OCI-LY7 (cell line): ENCODE data around the gene GTSE1. TPM values are rescaled to one million over a fixed set of nuclear protein-coding genes. Genes with fewer than 3 reads are reported as not detected.

Source experiments
- BruUV-seq: library from RNA; stranded (reverse); fragments of 400-500 nt; replicated peaks from 2 replicates; lab custom pipeline; 2021; lab: Mats Ljungman, UMichigan
- CTCF ChIA-PET: fragments of 300-600 bp; sonication (Branson Sonifier 250); formaldehyde crosslinking; loops from one replicate; lab custom pipeline; 2022; ENCODE audit warnings: antibody characterized with exemption; ENCODE audit not compliant: unreplicated experiment; lab: Charles Lee
- POLR2A ChIA-PET: fragments of 300-600 bp; sonication (Branson Sonifier 250); formaldehyde crosslinking; loops from one replicate; lab custom pipeline; 2022; ENCODE audit warnings: antibody characterized with exemption; lab: Charles Lee
- DNase-seq: peaks from one replicate; pipeline ENCODE4 v3.0.0-alpha.2; 2015; ENCODE audit warnings: low spot score
- H2AFZ ChIP-seq: fragments of 200-600 bp; sonication (generic), shearing (Covaris generic); 2 replicates; pipeline ENCODE4 v1.6.1; 2014; ENCODE audit warnings: mild to moderate bottlenecking, antibody characterized with exemption, low read length, moderate library complexity
- H3K27ac ChIP-seq: fragments of 200-600 bp; sonication (generic); 2 replicates; pipeline ENCODE4 v1.5.1; 2014; ENCODE audit warnings: mixed run types, low read depth, mild to moderate bottlenecking, moderate library complexity, low read length, inconsistent platforms; ENCODE audit not compliant: poor library complexity, severe bottlenecking
- H3K36me3 ChIP-seq: fragments of 200-600 bp; sonication (generic); 2 replicates; pipeline ENCODE4 v1.6.1; 2014; ENCODE audit warnings: mild to moderate bottlenecking, antibody characterized with exemption, low read length, moderate library complexity, mixed read lengths; ENCODE audit not compliant: insufficient read depth
- H3K4me1 ChIP-seq: fragments of 200-600 bp; sonication (generic); 2 replicates; pipeline ENCODE4 v1.5.1; 2014; ENCODE audit warnings: mild to moderate bottlenecking, low read length; ENCODE audit not compliant: insufficient read depth, poor library complexity, severe bottlenecking
- H3K4me2 ChIP-seq: fragments of 200-600 bp; sonication (generic); 2 replicates; pipeline ENCODE4 v1.6.1; 2014; ENCODE audit warnings: mild to moderate bottlenecking, low read length
- H3K4me3 ChIP-seq: fragments of 200-600 bp; sonication (generic); 2 replicates; pipeline ENCODE4 v1.5.1; 2014; ENCODE audit warnings: mild to moderate bottlenecking, low read depth, low read length; ENCODE audit not compliant: poor library complexity, severe bottlenecking
- H3K79me2 ChIP-seq: fragments of 200-600 bp; sonication (generic); 2 replicates; pipeline ENCODE4 v1.6.1; 2016; ENCODE audit warnings: low read depth, mild to moderate bottlenecking, low read length, moderate library complexity, mixed read lengths; ENCODE audit not compliant: insufficient read depth
- H3K9me2 ChIP-seq: fragments of 200-600 bp; sonication (generic); 2 replicates; pipeline ENCODE4 v1.6.1; 2016; ENCODE audit warnings: mild to moderate bottlenecking, low read length, mixed read lengths; ENCODE audit not compliant: insufficient read depth
- H3K9me3 ChIP-seq: fragments of 200-600 bp; sonication (generic); 2 replicates; pipeline ENCODE4 v1.6.1; 2014; ENCODE audit warnings: mild to moderate bottlenecking, mixed run types, low read length, mixed read lengths
- H4K20me1 ChIP-seq: fragments of 200-600 bp; sonication (generic); 2 replicates; pipeline ENCODE4 v1.6.1; 2014; ENCODE audit warnings: mild to moderate bottlenecking, antibody characterized with exemption, low read length, moderate library complexity, mixed read lengths; ENCODE audit not compliant: insufficient read depth
- CTCF ChIP-seq: fragments of 200-600 bp; sonication (generic); conservative IDR thresholded peaks from 2 replicates; pipeline ENCODE4 v1.5.1; 2014; ENCODE audit warnings: mild to moderate bottlenecking, antibody characterized with exemption, low read length, moderate library complexity, mixed read lengths
- EZH2phosphoT487 ChIP-seq: fragments of 200-600 bp; sonication (generic); IDR thresholded peaks from 2 replicates; pipeline ENCODE4 v1.6.1; 2018; ENCODE audit warnings: low read depth, borderline replicate concordance, mild to moderate bottlenecking, mixed run types, antibody characterized with exemption, low read length, moderate library complexity, mixed read lengths
- intact Hi-C: fragments of 100-400 bp; cut with micrococcal nuclease; formaldehyde crosslinking; loops from one replicate; pipeline ENCODE4 v1.10.0; 2022; ENCODE audit not compliant: unreplicated experiment
- total RNA-seq, 2 experiments: library from RNA; depleted of rRNA in 1 of 2; stranded (reverse); fragments of >200 nt in 1 of 2; shearing (Covaris generic) in 1 of 2; gene quantifications; 2 replicates each; pipeline ENCODE4 v1.2.3, GENCODE V29; 2014 to 2022

Gene GTSE1
- total RNA-seq, 2 experiments from 2014 or later, result 54.7 to 109 TPM

DNA sequence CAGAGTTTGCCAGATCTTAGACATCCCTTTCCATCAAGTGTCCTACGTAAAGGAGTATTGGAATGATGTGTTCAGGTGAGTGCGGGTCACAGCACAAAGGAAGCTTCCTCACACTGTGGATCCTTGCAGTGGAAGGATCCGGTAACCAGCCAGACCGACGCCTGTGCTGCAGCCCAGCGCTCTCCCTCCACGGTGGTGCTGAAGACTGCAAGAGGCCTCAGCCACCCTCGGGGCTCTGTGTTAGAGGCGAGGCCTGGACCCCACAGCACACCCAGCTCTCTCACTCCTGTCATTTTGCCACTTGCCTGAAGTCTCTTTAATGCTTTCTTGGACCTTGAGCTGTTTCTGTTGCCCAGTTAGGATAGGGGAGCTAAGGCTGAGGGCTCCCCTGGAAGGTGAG, 41.2 kb downstream of the GTSE1 start:
- no TSS peak for BruUV-seq
- H4K20me1 ChIP-seq, result peaks cover 5% of the 10 kb centered on the region
- CTCF ChIA-PET, result no interaction called here
- no peak overlapping the region for H2AFZ ChIP-seq
- H3K36me3 ChIP-seq, result peaks cover 62% of the 10 kb centered on the region
- intact Hi-C loops, result no loop called here
- no peak overlapping the region for H3K27ac ChIP-seq
- DNase-seq, result no peak
- H3K9me2 ChIP-seq, result no peaks in the 10 kb centered on the region
- POLR2A ChIA-PET, result interaction anchor here (0.6 kb wide), 1 partner anchor 55 kb away, joined by 3 read pairs; no protein-coding TSS in a partner anchor
- peaks cover 9% of the 10 kb centered on the region for H3K4me1 ChIP-seq
- H3K9me3 ChIP-seq, result no peaks in the 10 kb centered on the region
- no peak overlapping the region for H3K4me3 ChIP-seq
- TF ChIP-seq CTCF (no peak), EZH2phosphoT487 (no peak)
- no peak overlapping the region for H3K4me2 ChIP-seq
- peaks cover 21% of the 10 kb centered on the region for H3K79me2 ChIP-seq

GRCh38 chr22:46338636-46339035, 42.0 kb downstream of the GTSE1 start:
- intact Hi-C loops, result no loop called here
- Histone ChIP-seq H3K9me3 (no peaks in the 10 kb centered on the region), H3K36me3 (peaks cover 62% of the 10 kb centered on the region), H2AFZ (no peak overlapping the region), H3K4me1 (peaks cover 9% of the 10 kb centered on the region), H3K4me3 (no peak overlapping the region), H4K20me1 (peaks cover 5% of the 10 kb centered on the region), H3K4me2 (no peak overlapping the region), H3K9me2 (no peaks in the 10 kb centered on the region), H3K79me2 (peaks cover 21% of the 10 kb centered on the region), H3K27ac (no peak overlapping the region)
- ChIA-PET CTCF (no interaction called here), POLR2A (interaction anchor here (0.6 kb wide), 1 partner anchor 54 kb away, joined by 3 read pairs; no protein-coding TSS in a partner anchor)
- no peak for DNase-seq
- BruUV-seq, result no TSS peak
- TF ChIP-seq CTCF (no peak), EZH2phosphoT487 (no peak)

DNA sequence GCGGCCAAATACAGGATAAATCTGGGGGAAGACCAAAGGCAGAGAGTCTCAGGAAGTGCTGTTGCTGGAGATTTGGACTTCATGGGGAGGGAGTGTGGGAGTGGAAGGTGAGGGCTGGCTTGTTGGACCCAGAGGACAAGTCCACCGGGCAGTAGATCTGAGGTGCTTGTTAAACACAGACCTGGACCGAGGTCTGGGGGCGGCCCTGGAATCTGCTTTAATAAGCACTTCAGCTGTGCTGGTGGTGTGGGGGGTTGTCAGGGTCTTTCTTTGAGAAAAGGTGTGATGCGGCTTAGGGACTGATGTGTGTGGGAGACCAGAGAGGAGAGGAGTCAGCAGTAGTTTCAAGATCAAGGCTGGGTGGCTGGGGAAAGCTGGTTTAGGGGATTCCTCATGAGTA, 43.3 kb downstream of the GTSE1 start:
- Histone ChIP-seq H4K20me1 (peaks cover 5% of the 10 kb centered on the region), H3K9me2 (no peaks in the 10 kb centered on the region), H3K9me3 (no peaks in the 10 kb centered on the region), H3K4me2 (no peak overlapping the region), H3K4me3 (no peak overlapping the region), H3K4me1 (peaks cover 9% of the 10 kb centered on the region), H3K27ac (no peak overlapping the region), H3K79me2 (peaks cover 21% of the 10 kb centered on the region), H3K36me3 (peaks cover 75% of the 10 kb centered on the region), H2AFZ (no peak overlapping the region)
- ChIA-PET POLR2A (no interaction called here), CTCF (no interaction called here)
- intact Hi-C loops, result no loop called here
- TF ChIP-seq EZH2phosphoT487, result no peak
- no peak for TF ChIP-seq CTCF
- DNase-seq, result no peak
- no TSS peak for BruUV-seq
